NOMO-1 (cell line): ENCODE measurements around the gene EGF.

Source experiments
- DNase-seq, 2 experiments: peaks; one replicate each; lab custom pipeline; 2025; ENCODE audit not compliant: unreplicated experiment in 2 of 2; lab: John Stamatoyannopoulos, UW

The EGF gene

DNA sequence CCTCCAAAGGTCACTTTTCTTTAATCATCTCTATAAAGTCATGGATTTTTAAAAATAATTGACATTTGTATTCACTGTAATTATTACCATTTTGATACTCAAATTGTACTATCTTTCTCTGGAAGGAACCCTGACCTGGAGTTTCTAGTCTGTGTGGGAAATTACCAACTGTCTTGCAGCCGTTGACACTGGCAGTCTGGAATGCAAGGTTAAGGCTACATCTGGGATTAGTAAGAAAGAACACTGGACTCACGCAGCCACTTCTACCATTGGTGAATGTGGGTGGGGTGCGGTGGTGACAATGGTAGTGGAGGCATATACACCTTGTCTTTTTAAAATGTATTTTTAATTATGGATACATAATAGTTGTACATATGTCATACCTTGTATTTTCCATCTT lies 40.9 kb downstream of the EGF start:
- DNase-seq, result no peak

DNA sequence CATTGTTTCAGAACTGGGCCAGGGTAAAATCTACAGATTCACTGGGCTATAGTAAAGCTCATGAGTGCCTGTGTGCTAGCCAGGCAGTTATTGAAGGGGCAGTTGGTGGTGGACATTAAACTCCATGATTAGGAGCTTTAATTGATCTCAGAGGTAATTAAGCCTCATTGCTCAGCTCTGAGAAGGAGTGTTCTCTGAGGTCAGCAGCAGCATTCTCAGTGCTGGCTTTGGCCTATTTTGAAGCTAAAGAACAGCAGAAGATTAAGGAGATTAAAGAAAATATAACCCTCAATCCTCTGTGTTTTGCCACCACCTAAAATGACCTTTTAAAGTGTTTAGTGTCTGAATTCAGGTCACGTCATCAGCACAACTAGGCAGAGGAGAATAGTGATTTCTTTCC lies 42.5 kb downstream of the EGF start:
- DNase-seq, result no peak

DNA sequence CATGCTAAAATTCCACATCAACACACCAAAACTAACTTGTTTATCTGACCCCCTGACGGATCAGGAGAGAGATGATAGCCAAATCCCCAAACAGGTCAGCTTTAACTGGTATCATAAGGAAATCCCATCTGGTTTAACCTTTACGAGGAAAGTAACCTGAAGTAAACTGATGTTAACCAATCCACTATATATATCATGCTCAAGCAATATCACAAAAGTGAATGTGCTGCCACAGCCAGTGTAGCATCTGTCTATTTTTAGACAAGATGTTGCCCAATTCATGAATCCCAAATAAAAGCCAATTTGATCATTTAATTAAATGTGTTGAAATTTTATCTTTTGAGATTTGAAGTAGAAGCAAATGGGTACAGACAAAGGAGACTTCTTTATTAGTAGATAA lies 44.5 kb downstream of the EGF start:
- DNase-seq, result no peak

DNA sequence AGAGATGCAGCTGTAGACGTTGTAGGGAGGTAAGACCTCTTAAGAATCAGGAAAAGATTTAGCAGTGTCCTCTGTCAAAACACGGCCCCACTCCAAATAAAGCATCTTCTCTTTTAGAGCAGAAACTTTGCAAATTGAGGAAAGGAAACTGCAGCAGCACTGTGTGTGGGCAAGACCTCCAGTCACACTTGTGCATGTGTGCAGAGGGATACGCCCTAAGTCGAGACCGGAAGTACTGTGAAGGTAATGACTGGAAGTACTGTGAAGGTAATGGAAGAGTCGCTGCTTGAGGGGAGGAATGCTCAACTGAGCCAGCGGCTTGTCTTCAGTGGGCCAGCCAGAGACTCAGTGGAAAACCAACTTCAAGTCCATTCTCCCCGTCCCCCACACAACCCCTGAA lies 46.5 kb downstream of the EGF start:
- peak; percentile 21 to 64 for DNase-seq

DNA sequence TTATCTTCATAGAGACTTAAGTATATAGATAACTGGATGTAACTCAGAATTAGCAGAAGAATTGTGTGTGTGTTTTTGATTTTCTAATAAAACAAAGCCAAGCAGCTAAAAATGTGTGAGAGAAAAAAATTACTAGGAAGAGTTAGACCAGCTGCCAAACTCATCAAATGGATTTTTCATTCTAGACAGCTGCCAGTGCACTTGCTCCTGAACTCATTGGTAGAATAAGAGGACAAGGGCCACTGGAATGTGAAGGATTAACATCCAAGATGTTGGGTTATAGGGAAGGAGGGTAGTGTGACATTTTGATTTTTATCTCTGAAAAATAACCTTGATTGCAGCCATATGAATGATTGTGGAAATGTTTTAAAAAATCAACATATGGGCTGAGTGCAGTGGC lies 49.7 kb downstream of the EGF start:
- DNase-seq, result no peak

DNA sequence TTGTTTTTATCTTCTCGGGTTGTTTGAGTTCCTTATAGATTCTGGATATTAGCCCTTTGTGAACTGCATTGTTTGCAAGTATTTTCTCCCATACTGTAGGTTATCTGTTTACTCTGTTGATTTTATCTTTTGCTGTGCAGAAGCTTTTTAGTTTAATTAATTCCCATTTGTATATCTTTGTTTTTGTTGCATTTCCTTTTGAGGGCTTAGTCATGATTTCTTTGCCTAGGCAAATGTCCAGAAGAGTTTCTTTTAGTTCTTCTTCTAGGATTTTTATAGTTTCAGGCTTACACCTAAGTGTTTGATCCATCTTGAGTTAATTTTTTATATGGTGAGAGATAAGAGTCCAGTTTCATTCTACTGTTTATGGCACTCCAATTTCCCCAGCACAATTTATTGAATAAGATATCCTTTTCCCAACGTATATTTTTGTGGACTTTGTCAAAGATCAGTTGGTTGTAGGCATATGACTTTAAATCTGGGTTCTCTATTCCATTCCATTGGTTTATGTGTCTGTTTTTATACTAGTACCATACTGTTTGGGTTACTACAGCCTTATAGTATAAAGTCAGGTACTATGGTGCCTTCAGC lies 54.3 kb downstream of the EGF start:
- DNase-seq, result no peak

DNA sequence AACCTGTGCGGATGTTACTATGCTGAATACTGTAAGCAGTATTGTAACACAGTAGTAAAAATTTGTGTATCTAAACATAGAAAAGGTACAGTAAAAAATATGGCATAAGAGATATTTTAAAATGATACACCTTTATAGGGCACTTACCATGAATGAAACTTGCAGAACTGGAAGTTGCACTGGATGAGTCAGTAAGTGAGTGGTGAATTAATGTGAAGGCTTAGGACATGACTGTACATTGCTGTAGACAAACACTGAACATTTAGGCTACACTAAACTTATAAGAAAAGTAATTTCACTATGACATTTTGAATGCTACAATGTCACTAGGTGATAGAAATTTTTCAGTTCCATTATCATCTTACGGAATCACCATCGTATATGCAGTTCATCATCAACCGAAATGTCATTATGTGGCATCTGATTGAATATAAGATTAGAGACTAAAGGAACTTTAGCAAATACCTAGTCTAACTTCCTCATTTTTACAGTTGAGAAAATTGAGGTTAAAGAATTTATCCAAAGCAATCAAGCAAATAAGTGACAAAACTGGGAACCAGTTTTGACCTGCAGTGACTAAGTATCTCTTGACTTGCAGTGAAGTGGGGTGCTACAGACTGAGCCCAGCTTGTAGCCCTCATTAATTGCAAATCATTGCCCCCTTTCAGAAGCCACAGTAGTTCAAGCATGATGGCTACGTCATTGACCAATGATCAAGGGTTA lies 55.3 kb downstream of the EGF start:
- peak in 1 of 2 experiments; percentile 50 for DNase-seq

DNA sequence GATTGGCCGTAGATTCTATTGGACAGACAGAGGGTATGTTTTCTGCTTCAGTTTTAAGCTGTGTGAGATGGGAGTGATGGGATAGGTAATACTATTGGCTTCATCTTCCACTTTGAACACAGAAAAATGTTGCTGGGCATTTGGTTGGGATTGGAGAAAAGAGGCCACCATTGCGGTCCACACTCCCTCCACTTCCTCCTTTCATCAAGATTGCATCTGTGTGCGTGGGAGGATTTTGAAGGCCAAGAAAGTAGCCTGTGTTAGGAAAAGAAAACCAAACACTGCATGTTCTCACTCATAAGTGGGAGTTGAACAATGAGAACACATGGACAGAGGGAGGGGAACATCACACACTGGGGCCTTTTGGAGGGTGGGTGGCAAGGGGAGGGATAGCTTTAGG lies 56.4 kb downstream of the EGF start:
- DNase-seq, result no peak

DNA sequence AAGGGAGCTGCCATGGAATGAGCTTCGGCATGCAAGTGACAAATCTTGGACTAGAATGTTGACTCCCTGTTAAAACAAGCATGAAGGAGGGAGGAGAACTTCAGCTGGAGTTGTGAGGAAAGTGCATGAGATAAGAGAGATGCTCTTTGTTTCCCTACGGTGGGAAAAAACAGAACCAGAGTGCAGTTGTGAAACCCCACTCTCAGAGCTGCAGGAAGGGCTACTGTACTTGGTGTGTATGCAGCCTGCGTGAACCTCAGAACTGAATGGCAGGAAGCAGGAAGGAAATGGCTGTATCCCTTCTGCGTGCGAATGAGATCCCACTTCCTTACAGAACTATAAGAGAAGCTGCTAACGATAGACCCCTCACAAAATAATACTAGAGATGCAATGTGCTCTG lies 57.2 kb downstream of the EGF start:
- peak in 1 of 2 experiments; percentile 43 for DNase-seq

DNA sequence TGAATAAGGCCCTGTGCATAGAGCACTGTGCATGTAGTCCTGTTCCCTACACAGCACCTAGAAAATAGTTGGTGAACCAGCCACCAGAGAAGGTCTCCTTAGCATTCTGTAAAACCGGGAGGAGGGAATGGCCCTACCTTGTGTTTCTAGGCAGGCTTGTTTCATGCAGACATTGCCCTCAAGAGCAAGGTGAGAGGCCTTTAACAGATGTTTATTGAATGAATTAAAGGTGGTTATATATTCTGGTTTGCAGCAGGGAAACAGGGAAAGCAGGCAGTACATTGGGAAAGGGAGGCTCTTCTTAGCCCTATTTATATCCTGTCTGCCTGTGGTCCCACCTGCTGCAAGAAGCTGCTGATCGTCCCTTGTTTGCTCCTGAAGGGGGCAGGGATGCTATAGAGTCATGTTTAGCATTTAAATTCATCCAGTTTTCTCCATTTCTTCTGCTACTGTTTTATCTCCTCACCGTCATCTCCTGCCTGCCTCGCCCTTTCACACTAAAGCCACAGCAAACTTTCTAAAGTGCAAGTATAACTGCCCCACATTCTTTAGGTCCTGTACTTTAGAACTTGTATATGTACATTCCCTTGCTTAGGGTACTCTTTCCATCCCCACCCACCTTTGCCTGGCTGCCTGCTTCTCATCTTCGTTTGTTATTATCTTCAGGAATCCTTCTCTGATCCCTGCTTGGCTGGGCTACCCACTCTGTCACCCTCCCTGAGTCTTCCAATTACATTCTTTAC lies 60.3 kb downstream of the EGF start:
- no peak for DNase-seq

DNA sequence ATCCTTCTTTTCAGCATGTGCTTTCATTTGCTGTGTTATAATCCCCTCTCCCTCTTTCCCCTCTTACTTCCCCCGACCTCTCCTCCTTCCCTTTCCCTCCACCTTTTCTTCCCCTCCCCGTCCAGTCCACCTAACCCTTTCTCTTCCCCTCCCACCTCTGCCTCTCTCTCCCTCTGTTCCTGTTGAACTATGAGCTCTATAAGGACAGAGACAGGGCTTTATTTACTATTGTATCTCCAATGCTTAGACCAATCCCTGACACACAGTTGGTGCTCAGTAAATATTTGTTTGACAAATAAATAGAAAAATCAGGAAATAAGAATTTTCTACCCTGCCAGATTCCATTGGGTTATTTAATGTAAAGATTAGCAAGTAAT lies 60.8 kb downstream of the EGF start:
- DNase-seq, result no peak

DNA sequence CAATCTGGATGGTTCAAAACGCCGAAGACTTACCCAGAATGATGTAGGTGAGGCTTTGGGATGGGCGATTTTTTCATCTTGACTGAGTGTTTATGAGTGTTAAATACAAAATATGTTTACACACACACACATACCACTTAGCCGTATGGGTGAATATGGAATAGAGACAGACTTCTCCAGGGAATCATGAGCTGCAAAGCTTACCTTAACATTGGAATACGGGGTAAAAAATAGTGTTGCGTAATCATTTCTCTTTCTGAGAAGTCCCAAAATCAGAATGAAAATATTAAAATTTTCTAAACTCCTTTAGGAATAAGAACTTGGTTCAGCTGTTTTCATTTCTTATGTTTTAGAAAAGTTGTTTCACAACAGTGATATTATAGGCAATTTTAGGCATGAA lies 63.5 kb downstream of the EGF start:
- no peak for DNase-seq

DNA sequence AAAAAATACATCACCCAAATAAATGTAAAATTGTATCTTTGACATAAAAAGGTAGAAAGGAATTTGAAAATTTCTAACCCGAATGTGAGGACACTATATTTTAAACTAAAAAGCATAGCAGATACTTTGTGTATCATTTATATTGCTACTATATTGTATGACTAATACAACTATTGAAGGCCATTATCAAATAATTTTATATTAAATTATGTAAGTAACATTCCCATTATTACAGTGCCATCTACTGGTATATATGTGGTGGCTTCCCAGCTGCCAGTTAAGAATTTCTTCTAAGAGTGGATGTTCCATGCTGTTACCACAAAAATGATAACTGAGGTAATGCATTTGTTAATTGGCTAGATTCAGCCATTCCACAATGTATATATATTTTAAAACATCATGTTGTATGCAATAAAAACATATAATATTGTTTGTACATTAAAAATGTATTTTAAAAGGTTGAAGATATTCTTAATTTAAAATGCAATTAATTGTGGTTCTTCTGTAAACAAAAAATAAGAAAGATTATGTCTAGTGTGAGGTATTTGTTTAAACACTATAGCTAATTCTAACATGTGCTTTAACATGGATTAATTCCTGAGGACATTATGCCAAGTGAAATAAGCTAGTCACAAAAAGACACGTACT lies 65.3 kb downstream of the EGF start:
- DNase-seq, result peak in 1 of 2 experiments; percentile 10

DNA sequence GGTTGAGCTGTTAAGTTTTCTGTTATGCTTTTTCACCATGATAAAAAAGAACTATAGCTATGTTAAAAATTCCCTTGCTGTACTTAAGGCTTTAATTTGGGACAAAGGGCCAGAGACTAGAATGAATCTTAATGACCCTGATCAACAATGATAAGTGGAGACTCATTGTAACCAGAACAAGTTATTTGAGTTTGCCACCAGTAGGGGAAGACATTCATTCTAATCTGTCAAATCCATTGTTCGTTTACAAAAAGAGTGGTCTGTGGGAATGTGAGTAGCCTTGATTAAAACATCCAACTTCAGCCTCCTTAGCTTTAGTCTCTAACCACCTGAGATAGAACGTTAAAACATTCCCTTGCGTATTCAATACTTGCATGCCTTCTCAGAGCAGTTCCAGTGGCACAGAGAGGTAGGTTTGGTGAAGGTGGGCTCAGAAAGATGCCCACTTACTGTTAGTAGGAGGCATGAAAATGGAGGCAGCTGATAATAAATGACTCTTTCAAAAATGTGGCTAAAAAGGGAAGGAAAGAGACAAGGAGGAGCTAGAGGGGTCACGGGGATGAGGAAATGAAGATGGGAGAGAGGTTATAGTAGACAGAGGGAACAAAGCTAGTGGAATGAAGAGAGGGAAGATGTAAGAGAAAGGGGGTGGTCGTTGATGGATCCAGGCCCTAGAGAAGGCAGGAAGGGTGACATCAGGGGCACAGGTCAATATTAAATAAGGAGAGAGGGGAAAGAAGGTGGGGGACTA lies 66.2 kb downstream of the EGF start:
- peak in 1 of 2 experiments; percentile 23 for DNase-seq

DNA sequence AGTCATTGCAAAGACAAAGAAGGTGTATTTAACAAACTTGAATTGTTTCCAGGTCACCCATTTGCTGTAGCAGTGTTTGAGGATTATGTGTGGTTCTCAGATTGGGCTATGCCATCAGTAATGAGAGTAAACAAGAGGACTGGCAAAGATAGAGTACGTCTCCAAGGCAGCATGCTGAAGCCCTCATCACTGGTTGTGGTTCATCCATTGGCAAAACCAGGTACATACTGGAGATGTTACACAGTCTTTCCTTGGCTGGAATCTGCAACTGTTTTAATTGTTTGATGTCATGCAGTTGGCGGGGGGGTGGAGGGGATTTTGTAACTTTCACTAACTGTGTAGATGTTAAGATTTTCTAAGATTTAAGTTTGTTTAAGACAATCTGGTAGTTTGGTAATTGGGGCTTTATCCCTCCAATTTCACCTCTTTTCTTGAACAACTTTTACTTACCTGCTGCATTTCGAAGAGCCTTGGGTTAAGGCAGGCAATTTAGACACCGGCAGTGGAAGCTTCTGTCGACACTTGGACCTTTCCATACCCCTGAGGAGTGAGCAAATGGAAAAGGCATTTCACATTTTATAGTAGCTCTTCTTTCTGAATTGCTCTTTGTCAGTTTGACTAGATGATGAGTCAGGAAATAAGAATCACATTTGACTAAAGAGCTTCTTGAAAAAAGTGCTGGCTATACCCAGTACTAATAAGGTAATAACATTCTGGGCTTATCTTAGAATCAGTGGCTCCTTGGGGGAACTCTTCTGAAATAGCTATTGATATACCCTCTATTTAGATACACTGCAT lies 67.4 kb downstream of the EGF start:
- no peak for DNase-seq

DNA sequence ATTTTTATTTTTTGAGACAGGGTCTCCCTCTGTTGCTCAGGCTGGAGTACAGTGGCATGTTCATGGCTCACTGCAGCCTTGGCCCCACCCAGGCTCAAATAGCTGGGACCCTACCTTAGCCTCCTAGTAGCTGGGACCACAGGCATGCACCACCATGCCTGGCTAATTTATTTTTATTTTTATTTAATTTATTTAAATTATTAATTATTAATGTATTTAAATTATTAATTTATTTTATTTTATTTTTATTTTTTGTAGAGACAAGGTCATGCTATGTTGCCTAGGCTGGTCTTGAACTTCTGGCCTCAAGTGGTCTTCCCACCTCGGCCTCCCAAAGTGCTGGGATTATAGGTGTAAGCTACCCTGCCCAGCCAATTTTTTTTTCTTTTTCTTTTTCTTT lies 69.3 kb downstream of the EGF start:
- DNase-seq, result no peak

DNA sequence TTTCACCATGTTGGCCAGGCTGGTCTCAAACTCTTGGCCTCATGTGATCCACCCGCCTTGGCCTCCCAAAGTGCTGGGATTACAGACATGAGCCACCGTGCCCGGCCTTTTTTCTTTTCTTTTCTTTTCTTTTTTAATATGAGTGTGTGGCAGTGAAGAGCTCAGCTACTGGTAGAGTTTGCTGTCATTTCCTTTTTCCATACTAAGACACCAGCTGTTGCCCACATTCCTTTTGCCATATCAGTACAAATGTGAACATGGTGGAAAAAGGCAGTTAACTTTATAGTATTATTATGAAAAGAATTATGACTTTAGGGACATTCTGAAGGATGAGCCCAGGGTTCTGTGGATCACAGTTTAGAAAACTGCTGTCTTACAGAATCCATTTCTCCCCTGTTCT lies 69.8 kb downstream of the EGF start:
- DNase-seq, result no peak

DNA sequence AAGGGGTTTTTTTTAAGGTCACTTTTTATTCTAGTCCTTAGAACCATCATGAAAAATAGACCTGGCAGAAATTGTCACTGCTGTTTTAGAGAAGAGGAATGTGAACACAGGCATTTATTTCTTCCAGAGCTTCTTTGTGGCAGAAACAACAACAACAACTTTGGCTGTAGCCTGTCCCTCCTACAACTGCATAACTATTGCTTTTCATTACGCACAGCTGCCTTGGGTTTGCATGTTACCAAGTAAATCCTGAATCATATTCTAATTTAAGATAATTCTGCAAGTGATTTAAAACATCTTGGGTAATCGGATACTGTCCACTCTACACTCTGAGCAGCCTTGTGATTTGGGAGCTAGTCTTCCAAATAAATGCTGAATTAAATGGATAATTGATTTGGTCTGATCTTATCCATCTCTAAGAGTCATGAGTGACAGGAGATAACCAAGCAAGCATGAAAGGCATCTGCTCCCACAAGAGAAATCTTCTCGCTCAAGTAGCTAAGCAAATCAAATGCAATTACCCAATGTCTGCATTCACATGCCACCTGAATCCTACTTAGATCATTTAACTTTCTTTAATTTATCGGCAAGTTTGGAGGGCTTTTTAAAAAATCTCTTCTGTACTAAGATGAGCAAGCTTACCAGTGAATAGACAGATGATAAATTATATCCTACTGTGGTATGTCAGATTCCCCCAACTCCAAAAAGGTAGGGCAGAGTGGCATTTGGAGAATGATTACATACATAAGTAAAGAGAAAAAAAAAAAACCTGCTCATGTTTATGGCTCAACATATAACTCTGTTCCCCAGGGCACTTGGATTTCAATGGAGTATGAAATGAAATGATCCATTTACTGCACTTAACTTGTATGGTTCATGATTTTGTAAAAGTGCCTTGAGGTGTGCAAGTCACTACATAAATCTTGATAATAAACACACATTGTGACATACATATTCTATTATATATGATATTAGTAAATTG lies 73.6 kb downstream of the EGF start:
- DNase-seq, result no peak

DNA sequence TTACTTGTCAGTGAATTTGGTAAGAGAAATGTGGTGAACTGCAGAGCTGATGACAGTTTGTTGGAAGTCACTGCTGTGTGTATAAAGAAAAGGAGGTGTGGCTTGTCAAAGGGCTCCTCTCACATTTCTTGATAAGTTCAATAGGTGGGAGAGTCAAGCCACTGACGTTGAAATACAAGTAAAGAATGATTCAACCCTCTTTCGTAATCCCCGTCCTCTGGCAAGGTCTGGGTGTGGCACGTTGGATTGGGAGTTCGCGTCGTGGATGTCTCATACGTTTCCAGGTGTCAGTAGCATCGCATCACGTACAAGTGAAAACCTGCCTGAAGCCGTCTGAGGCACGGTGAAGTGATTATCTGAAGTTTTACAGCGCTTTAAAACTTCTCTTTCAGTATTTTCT lies 76.4 kb downstream of the EGF start:
- no peak for DNase-seq
